LoVo (cell line): ENCODE results near the gene HOXA2.

Experiments used
- DNase-seq: peaks from one replicate; pipeline ENCODE4 v3.0.0-alpha.2; 2016; ENCODE audit warnings: low spot score

The HOXA2 gene

GRCh38 chr7:27111751-27112277 lies 9.3 kb upstream of the HOXA2 start:
- DNase-seq, result no peak

GRCh38 chr7:27111042-27111750 lies 8.7 kb upstream of the HOXA2 start:
- DNase-seq, result no peak

GRCh38 chr7:27110186-27111031 lies 7.9 kb upstream of the HOXA2 start:
- DNase-seq, result peak; percentile 59

- no peak for DNase-seq
Measured at GRCh38 chr7:27109466-27110185, 7.1 kb upstream of the HOXA2 start.

- no peak for DNase-seq
Measured at GRCh38 chr7:27108390-27109127, 6.1 kb upstream of the HOXA2 start.

GRCh38 chr7:27107391-27108381 lies 5.2 kb upstream of the HOXA2 start:
- DNase-seq, result no peak

- no peak for DNase-seq
Measured at GRCh38 chr7:27106901-27107240, 4.4 kb upstream of the HOXA2 start.

GRCh38 chr7:27106181-27106900 lies 3.9 kb upstream of the HOXA2 start:
- DNase-seq, result no peak

GRCh38 chr7:27105301-27106031 lies 3.0 kb upstream of the HOXA2 start:
- no peak for DNase-seq

GRCh38 chr7:27104341-27105058 lies 2.0 kb upstream of the HOXA2 start:
- DNase-seq, result no peak

GRCh38 chr7:27103489-27104226 lies 1.2 kb upstream of the HOXA2 start:
- no peak for DNase-seq

- no peak for DNase-seq
Measured at GRCh38 chr7:27101957-27102580, 414 bp downstream of the HOXA2 start.

- no peak for DNase-seq
Measured at GRCh38 chr7:27101171-27101956, 1.1 kb downstream of the HOXA2 start.

GRCh38 chr7:27100694-27101170 lies 1.8 kb downstream of the HOXA2 start:
- DNase-seq, result no peak

- DNase-seq, result no peak
Measured at GRCh38 chr7:27099453-27100370, 2.8 kb downstream of the HOXA2 start.
